ENCODE measurements around the gene C3orf33. TPM values are rescaled to one million over a fixed set of nuclear protein-coding genes. Genes with fewer than 3 reads are reported as not detected.

Gene C3orf33
- total RNA-seq, 1 experiment from 2014 or later: 2.9 TPM

- Histone ChIP-seq H2BK120ac (ENCODE audit: low read depth, low read length, poor library complexity, severe bottlenecking) (no peak overlapping the region), H4K5ac (ENCODE audit: insufficient read length, low read depth, low read length) (no peak overlapping the region), H2BK15ac (ENCODE audit: low read depth, low read length) (no peak overlapping the region), H3K27me3 (ENCODE audit: insufficient read depth, low read length) (no peaks in the 10 kb centered on the region), H3K79me2 (ENCODE audit: insufficient read depth, low read length) (no peaks in the 10 kb centered on the region), H2AK5ac (ENCODE audit: insufficient read length, low read length) (no peak overlapping the region), H3K4me2 (ENCODE audit: insufficient read depth, insufficient read length, low read length) (no peak overlapping the region), H3K4ac (ENCODE audit: low read depth, low read length) (no peak overlapping the region), H3K9me3 (ENCODE audit: control insufficient read depth, low read depth, low read length) (no peaks in the 10 kb centered on the region), H2BK5ac (ENCODE audit: insufficient read length, low read length) (no peak overlapping the region), H3T11ph (ENCODE audit: low read length) (no peak overlapping the region), H2AFZ (ENCODE audit: low read length) (no peak overlapping the region), H2BK12ac (ENCODE audit: insufficient read length, low read depth, low read length) (no peak overlapping the region), H3K4me1 (ENCODE audit: insufficient read depth, low read length) (no peaks in the 10 kb centered on the region), H3K23ac (ENCODE audit: insufficient read length, low read depth, low read length) (no peak overlapping the region), H3K14ac (ENCODE audit: insufficient read depth, low read length) (no peak overlapping the region), H3K9ac (ENCODE audit: extremely low read depth, insufficient read length, low read length) (no peak overlapping the region), H3K23me2 (ENCODE audit: insufficient read length, low read depth, low read length, poor library complexity, severe bottlenecking) (peaks cover 13% of the 10 kb centered on the region), H3K79me1 (ENCODE audit: insufficient read depth, low read depth, low read length, poor library complexity, severe bottlenecking) (no peaks in the 10 kb centered on the region), H4K20me1 (ENCODE audit: control insufficient read depth, insufficient read depth, insufficient read length) (no peaks in the 10 kb centered on the region), H3K27ac (ENCODE audit: insufficient read length, low read depth, low read length) (no peak overlapping the region), H4K8ac (replicated peaks; ENCODE audit: insufficient read length, low read depth, low read length) (no peak overlapping the region), H2BK20ac (ENCODE audit: low read depth, low read length, poor library complexity, severe bottlenecking) (no peak overlapping the region), H3K56ac (ENCODE audit: insufficient read length, low read depth, low read length) (no peak overlapping the region), H3K18ac (ENCODE audit: insufficient read length, low read depth, low read length) (no peak overlapping the region), H4K91ac (ENCODE audit: insufficient read length, low read depth, low read length) (no peak overlapping the region)
- Mint-ChIP-seq H3K4me1 (peaks cover 44 to 57% of the 10 kb centered on the region in 2 experiments), H3K36me3 (ENCODE audit: insufficient read depth in 1 of 3, low read depth in 3 of 3) (0 out of 7 replicates have a peak, but pooled peaks cover 0 to 1% (median 0%) of the 10 kb centered on the region in 3 experiments), H3K9me3 (no peaks in the 10 kb centered on the region; a peak in 1 of 5 replicates), H3K4me3 (peak overlapping the region; percentile 1 to 98; a peak in 2 of 5 replicates), H3K27ac (no peak overlapping the region), H3K27me3 (ENCODE audit: low read depth) (no peaks in the 10 kb centered on the region)
- DNase-seq: no peak
- no peak for TF ChIP-seq CTCF (conservative IDR thresholded peaks at IDR 0.05)
- WGBS (ENCODE audit: extremely low coverage, insufficient read length, low lambda C conversion rate): no CpG with 5 or more reads among the region's 5 CpGs
Measured at GRCh38 chr3:155742349-155742965, 63.6 kb downstream of the C3orf33 start.
